ENCODE data around the gene TACC2. TPM values are rescaled to one million over a fixed set of nuclear protein-coding genes. Genes with fewer than 3 reads are reported as not detected.
"Not testable (repeated sequence)": the region's sequence is repeated elsewhere in the genome, so short reads cannot be mapped to it uniquely, and the experiment has no call there.

TACC2 gene
- polyA plus RNA-seq, 4 donors = 27.9 to 58.2 (median 44.1) TPM

GRCh38 chr10:122023257-122023656, 34.3 kb downstream of the TACC2 start:
- not testable (repeated sequence) for DNase-seq (ENCODE audit: low read depth in 4 of 4, low spot score in 3 of 4)

GRCh38 chr10:122029499-122030199, 40.7 kb downstream of the TACC2 start:
- DNase-seq (ENCODE audit: low read depth in 4 of 4, low spot score in 3 of 4) = no peak

GRCh38 chr10:122030200-122030552, 41.2 kb downstream of the TACC2 start:
- no peak for DNase-seq (ENCODE audit: low read depth in 4 of 4, low spot score in 3 of 4)

GRCh38 chr10:122033224-122033926, 44.4 kb downstream of the TACC2 start:
- DNase-seq (ENCODE audit: low read depth in 4 of 4, low spot score in 3 of 4) = no peak

GRCh38 chr10:122034149-122034756, 45.3 kb downstream of the TACC2 start:
- DNase-seq (ENCODE audit: low read depth in 4 of 4, low spot score in 3 of 4) = no peak

- DNase-seq (ENCODE audit: low read depth in 4 of 4, low spot score in 3 of 4) = no peak
Observed at GRCh38 chr10:122040786-122041185, 51.8 kb downstream of the TACC2 start.

- DNase-seq (ENCODE audit: low read depth in 4 of 4, low spot score in 3 of 4) = no peak
Observed at GRCh38 chr10:122042836-122043235, 53.9 kb downstream of the TACC2 start.

- peak in 3 of 4 donors; percentile 45 to 71 (median 57) for DNase-seq (ENCODE audit: low read depth in 4 of 4, low spot score in 3 of 4)
Observed at GRCh38 chr10:122044045-122044661, 55.2 kb downstream of the TACC2 start.

- no peak for DNase-seq (ENCODE audit: low read depth in 4 of 4, low spot score in 3 of 4)
Observed at GRCh38 chr10:122044713-122045112, 55.8 kb downstream of the TACC2 start.

- no peak for DNase-seq (ENCODE audit: low read depth in 4 of 4, low spot score in 3 of 4)
Observed at GRCh38 chr10:122045212-122045611, 56.2 kb downstream of the TACC2 start.

GRCh38 chr10:122047560-122047959, 58.6 kb downstream of the TACC2 start:
- no peak for DNase-seq (ENCODE audit: low read depth in 4 of 4, low spot score in 3 of 4)

- no peak for DNase-seq (ENCODE audit: low read depth in 4 of 4, low spot score in 3 of 4)
Observed at GRCh38 chr10:122049076-122049475, 60.1 kb downstream of the TACC2 start.

GRCh38 chr10:122050311-122050710, 61.3 kb downstream of the TACC2 start:
- no peak for DNase-seq (ENCODE audit: low read depth in 4 of 4, low spot score in 3 of 4)

- DNase-seq (ENCODE audit: low read depth in 4 of 4, low spot score in 3 of 4) = no peak
Observed at GRCh38 chr10:122050811-122051210, 61.8 kb downstream of the TACC2 start.

GRCh38 chr10:122051609-122052385, 62.8 kb downstream of the TACC2 start:
- peak in 2 of 4 donors; percentile 46 to 60 for DNase-seq (ENCODE audit: low read depth in 4 of 4, low spot score in 3 of 4)

GRCh38 chr10:122052701-122053100, 63.7 kb downstream of the TACC2 start:
- DNase-seq (ENCODE audit: low read depth in 4 of 4, low spot score in 3 of 4) = no peak

- DNase-seq (ENCODE audit: low read depth in 4 of 4, low spot score in 3 of 4) = no peak
Observed at GRCh38 chr10:122053314-122053713, 64.4 kb downstream of the TACC2 start.

- no peak for DNase-seq (ENCODE audit: low read depth in 4 of 4, low spot score in 3 of 4)
Observed at GRCh38 chr10:122054048-122055025, 65.4 kb downstream of the TACC2 start.

GRCh38 chr10:122055252-122055651, 66.3 kb downstream of the TACC2 start:
- no peak for DNase-seq (ENCODE audit: low read depth in 4 of 4, low spot score in 3 of 4)

All from left renal pelvis (tissue), 4 donors.